ENCODE measurements around the gene ACOX2. TPM values are rescaled to one million over a fixed set of nuclear protein-coding genes. Genes with fewer than 3 reads are reported as not detected.
A peak's percentile ranks its signal among the peaks of the same experiment; 100 is the strongest.

ACOX2 gene
- total and polyA plus RNA-seq, 2 of the 13 experiments (the other 11 are each of a cell fraction or from before 2014, with no cell fraction given) = 42.6 to 98.5 TPM

GRCh38 chr3:58518291-58518789 is 18.6 kb downstream of the ACOX2 start (continued):
- TF ChIP-seq ZNF451 (CRISPR knock-in tag; IDR thresholded peaks at IDR 0.05) (no peak), ZNF646 (CRISPR knock-in tag; IDR thresholded peaks at IDR 0.05) (no peak), NR0B2 (CRISPR knock-in tag; IDR thresholded peaks at IDR 0.05) (no peak), MAF1 (CRISPR knock-in tag; IDR thresholded peaks at IDR 0.05; ENCODE audit: borderline replicate concordance) (no peak), FOXA1 (IDR thresholded peaks at IDR 0.05) (no peak), FOXA1 (CRISPR knock-in tag; IDR thresholded peaks at IDR 0.05) (no peak), POLR2G (IDR thresholded peaks at IDR 0.05; ENCODE audit: low read depth, low read length) (no peak), KIAA2018 (CRISPR knock-in tag; IDR thresholded peaks at IDR 0.05; ENCODE audit: borderline replicate concordance) (no peak), TEAD3 (CRISPR knock-in tag; optimal IDR thresholded peaks at IDR 0.05; ENCODE audit: borderline replicate concordance) (peak; percentile 41), ZNF616 (CRISPR knock-in tag; IDR thresholded peaks at IDR 0.05; ENCODE audit: low read depth) (no peak), PBX2 (CRISPR knock-in tag; IDR thresholded peaks at IDR 0.05) (no peak), ELF1 (CRISPR knock-in tag; IDR thresholded peaks at IDR 0.05) (no peak), PITX1 (CRISPR knock-in tag; IDR thresholded peaks at IDR 0.05) (peak; percentile 87), ZSCAN21 (CRISPR knock-in tag; IDR thresholded peaks at IDR 0.05; ENCODE audit: borderline replicate concordance) (no peak), EED (CRISPR knock-in tag; IDR thresholded peaks at IDR 0.05) (no peak)
